GM18870 (cell line): ENCODE data around the gene RPL18.

Source experiments
- ATAC-seq: cut with Tn5 transposase; IDR thresholded peaks from one replicate; pipeline ENCODE4 v1.9.1; 2021; ENCODE audit warnings: moderate library complexity; ENCODE audit not compliant: unreplicated experiment

The RPL18 gene

DNA sequence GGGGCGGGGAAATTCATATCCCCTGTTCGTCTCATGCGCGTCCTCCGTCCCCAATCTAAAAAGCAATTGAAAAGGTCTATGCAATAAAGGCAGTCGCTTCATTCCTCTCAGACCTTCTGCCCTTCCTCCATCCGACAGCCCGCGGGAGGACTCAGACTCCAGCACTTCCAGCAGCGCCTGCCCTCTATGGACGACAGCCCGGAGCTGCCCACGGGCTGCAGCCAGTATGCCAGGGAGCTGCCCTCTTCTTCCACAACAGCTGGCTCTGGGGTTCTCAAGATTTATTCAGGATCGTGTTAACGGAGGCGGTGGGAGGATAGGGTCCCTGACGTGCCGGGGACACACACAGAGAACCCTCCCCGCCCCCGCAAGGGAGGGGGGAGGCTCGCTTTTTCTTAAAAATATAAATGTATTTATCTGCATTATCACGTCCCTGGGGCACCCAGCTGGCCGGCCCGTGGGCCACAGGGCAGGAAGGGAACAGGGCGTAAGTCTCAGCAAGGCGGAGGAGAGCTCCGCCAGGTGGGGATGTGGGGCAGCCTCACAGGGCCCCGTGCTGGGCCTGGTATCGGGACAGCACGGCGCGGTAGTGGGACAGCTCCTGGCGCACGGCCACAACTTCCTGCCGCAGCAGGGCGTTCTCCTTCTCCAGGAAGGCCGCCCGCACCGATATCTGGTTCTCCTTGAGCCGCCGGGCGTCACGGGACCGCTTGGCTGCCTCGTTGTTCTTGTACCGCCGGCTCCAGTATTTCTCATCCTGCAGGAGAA is 11.5 kb upstream of the RPL18 start:
- no peak for ATAC-seq

DNA sequence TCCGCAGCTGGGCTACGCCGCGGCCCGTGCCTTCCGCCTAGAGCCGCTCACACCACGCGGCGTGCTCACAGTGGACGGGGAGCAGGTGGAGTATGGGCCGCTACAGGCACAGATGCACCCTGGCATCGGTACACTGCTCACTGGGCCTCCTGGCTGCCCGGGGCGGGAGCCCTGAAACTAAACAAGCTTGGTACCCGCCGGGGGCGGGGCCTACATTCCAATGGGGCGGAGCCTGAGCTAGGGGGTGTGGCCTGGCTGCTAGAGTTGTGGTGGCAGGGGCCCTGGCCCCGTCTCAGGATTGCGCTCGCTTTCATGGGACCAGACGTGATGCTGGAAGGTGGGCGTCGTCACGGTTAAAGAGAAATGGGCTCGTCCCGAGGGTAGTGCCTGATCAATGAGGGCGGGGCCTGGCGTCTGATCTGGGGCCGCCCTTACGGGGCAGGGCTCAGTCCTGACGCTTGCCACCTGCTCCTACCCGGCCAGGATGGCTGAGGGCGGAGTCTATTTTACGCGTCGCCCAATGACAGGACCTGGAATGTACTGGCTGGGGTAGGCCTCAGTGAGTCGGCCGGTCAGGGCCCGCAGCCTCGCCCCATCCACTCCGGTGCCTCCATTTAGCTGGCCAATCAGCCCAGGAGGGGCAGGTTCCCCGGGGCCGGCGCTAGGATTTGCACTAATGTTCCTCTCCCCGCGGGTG is 10.8 kb upstream of the RPL18 start:
- ATAC-seq: no peak

DNA sequence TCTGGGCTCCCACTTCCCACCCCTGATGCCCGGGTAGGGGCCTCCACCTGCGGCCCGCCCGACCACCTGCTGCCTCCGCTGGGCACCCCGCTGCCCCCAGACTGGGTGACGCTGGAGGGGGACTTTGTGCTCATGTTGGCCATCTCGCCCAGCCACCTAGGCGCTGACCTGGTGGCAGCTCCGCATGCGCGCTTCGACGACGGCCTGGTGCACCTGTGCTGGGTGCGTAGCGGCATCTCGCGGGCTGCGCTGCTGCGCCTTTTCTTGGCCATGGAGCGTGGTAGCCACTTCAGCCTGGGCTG is 10.3 kb upstream of the RPL18 start:
- ATAC-seq: no peak

DNA sequence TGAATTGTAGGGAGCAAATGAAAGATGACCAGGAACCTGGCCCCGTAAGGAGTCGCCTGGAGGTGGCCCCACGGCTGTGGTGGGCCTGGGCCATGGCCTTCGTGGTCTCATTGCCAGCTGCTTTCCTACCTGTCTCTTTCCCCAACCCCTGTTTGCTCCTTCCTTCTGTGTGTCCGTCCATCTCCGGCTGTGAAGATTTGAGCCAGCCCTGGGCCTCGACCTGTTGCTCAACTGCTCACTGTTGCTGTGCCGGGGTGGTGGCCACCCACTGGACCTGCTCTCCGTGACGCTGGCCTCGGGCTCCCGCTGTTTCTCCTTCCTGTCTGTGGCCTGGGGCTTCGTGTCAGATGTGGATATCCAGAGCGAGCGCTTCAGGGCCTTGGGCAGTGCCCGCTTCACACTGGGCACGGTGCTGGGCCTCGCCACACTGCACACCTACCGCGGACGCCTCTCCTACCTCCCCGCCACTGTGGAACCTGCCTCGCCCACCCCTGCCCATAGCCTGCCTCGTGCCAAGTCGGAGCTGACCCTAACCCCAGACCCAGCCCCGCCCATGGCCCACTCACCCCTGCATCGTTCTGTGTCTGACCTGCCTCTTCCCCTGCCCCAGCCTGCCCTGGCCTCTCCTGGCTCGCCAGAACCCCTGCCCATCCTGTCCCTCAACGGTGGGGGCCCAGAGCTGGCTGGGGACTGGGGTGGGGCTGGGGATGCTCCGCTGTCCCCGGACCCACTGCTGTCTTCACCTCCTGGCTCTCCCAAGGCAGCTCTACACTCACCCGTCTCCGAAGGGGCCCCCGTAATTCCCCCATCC is 9.7 kb upstream of the RPL18 start:
- ATAC-seq: no peak

DNA sequence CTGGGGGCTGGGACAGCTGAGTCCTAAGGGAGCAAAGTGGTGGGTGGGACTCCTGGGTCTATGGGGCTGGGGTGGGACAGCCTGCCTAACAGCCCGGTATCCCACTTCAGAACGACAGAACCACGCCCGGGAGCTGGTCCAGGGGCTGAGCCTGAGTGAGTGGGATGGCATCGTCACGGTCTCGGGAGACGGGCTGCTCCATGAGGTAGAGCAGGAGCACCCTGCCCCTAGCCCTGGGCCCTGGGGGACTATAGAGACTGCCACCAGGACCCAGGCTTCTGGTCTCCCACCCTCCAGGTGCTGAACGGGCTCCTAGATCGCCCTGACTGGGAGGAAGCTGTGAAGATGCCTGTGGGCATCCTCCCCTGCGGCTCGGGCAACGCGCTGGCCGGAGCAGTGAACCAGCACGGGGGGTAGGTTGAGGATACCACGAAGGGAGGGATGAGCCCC is 8.9 kb upstream of the RPL18 start:
- ATAC-seq: no peak

DNA sequence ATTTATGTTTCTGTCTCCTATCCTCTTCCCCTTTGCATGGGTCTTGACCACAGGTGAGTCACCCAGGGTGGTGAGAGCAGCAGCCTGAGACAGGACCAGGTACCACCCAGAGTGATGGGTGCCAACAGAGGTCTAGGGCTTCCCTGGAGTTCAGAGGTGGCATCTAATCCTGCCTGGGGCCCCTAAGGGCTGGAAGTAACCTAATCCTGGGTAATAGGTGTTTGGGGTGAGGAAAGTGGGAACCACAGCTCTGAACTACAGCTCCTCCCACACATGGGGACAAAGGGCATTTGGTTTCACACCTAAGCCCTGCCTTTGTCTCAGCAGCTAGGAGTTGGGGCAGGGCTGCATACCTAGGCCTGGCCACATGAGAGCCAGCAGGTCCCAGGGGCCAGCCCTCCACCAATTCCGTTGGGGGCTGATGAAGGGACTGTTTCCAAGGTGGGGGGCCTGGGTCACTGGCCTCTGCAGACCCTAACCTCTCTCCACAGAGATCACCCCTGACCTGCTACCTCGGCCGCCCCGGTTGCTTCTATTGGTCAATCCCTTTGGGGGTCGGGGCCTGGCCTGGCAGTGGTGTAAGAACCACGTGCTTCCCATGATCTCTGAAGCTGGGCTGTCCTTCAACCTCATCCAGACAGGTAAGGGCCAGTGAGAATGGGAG is 8.4 kb upstream of the RPL18 start:
- ATAC-seq: no peak

DNA sequence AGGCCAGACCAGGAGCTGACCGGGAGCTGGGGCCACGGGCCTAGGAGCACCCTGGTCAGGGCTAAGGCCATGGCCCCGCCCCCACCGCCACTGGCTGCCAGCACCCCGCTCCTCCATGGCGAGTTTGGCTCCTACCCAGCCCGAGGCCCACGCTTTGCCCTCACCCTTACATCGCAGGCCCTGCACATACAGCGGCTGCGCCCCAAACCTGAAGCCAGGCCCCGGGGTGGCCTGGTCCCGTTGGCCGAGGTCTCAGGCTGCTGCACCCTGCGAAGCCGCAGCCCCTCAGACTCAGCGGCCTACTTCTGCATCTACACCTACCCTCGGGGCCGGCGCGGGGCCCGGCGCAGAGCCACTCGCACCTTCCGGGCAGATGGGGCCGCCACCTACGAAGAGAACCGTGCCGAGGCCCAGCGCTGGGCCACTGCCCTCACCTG is 6.9 kb upstream of the RPL18 start:
- no peak for ATAC-seq

DNA sequence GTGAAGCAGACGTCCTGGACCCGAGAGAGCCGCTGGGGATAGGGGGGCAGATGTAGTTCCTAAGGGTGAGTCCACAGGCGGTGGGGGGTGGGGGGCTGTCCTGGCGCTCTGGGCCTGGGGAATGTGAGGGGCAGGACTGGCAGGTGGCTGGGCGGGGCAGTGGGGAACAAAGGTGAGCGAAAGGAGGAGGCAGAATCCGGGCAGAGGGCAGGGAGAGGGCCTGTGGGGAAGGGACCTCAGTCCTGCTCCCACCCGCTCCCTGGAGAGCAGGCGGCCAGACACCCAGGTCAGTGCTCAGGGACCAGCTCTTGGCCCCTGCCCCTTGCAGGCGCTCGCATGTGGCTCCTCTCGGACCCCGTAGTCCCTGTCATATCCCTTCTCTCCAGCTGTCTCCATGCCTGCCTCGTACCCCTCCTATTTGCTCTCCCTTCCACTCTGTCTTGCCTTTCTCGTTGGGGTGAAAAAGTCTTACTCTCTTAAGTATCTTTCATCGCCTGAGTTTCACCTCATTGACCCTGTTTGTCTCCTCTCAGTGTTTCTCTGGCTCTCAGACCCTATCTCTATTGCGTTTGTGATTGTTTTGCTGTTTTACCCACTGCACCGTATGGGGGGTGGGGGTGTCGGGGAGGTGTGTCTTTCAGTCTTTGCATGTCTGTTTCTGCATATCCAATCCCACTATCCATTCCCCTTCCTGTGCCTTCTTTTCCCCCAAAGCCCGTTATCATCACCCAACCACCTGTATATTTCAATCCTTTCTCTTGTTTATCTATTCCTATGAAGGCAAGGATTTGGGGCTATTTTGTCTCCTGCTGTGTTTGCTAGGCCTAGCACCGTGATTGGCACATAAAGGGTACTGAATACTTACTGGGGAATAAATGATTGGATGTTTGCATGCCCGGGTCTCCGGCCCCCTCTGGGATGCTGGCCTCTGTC is 6.1 kb upstream of the RPL18 start:
- ATAC-seq: no peak

DNA sequence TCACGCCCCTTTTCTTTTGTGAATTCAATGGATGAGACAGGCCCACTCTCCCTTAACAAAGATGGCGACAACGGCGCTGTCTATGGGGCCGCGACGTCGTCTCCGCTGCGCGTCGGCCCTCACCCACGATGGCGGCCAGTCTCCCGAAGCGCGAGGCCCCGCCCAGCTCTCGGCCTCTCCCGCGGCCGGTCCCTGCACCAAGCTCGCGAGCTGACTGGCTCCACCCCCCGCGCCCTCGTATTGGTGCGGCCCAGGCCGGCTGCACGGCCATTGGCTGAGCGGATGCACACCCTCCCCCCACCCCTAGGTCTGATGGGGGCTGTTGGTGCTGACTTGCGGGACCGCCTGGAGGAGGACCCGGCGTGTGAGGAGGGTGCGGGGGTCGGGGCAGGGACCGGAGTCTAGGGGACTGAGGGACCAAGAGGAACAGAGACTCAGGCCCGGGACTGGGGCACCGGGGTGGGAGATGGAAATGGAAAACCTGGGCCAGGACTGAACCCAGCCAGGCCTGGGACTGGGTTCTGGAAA is 5.2 kb upstream of the RPL18 start:
- no peak for ATAC-seq

DNA sequence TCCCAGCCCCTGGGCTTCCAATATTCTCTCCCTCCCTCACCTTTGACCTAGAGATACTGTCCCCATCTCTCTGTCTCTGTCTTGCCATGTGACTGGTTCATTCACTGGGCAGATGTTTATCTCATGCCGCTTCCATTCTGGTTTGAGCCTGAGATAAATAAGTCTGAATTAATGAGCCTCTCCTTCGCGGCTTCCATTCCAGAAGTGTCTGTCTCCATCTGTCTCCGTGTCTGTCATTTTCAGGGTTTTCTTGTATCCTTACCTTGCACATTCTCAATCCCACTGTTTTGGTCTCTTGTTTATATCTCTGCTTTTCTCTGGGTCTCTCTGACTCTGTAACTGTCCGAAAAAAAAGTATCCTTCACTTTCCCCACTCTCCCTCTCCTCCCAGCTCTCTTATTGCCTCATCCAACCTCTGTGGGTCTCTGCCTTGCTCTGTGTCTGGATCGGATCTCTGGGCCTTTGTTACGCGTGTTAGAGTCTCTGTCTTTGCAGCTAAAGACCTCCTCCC is 4.6 kb upstream of the RPL18 start:
- ATAC-seq: no peak

DNA sequence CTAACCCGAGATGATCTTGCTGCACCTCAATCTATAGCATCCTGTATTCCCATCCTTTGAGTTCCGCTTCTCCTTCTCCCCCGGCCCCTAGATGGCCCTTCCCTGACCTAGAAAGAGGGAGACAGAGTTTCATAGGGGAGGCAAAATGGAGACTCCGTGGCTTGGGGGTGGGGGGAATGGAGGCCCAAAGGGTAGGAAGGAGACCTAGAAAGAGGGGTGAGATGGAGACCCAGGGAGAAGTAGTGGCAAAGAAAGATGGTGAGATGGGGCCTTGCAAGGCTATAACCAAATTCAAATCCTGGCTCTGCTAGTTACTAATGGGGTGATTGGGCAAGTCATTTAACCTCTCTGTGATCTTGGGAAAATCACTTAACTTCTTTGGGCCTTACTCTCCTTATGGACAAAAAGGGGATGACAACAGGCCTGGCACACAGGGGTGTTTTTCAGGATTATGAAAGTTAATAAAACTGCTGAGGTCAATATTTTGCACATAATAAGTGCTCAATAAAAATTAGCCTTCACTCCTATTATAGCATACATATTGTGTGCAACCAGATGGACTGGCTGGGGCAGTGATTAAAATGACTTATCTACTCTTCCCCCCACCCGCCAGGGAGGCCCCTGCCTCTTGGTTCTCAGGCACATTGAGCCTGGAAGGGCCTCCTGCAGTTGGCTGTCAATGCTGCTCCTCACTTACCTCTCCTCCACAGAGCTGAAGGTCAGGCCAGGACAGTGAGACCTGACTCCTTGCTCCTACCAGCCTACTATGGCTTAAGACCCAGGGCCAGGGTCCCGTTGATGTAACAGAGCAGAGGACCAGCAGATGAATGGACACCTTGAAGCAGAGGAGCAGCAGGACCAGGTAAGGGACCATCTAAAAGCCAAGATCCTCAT is 961 bp upstream of the RPL18 start:
- ATAC-seq: no peak

DNA sequence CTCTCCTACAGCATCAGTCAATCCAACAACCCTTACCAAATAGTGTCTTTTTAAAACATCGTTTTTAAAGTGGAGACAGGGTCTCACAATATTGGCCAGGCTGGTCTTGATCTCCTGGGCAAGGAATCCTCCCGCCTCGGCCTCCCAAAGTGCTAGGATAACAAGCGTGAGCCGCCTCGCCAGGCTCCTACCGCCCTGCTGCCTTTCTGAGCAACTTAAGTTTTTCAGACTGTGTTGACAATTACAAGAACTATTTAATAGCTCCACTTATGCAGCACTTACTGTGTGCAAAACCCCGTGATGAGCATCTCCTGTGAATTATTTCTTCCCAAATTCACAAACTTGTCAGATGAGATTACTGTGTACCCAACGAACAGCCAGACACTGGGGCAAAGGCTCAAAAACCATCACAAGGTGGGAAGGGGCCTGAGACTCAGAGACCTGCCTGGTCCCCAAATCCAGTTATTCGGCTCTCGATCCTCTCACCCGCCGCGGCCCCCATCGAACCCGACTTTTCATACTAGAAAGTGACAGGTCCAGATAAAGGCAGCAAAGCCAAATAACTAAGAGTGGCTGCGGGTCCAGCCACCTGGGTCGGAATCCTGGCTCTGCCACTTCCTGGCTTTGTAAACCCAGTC is 581 bp downstream of the RPL18 start:
- ATAC-seq: no peak

DNA sequence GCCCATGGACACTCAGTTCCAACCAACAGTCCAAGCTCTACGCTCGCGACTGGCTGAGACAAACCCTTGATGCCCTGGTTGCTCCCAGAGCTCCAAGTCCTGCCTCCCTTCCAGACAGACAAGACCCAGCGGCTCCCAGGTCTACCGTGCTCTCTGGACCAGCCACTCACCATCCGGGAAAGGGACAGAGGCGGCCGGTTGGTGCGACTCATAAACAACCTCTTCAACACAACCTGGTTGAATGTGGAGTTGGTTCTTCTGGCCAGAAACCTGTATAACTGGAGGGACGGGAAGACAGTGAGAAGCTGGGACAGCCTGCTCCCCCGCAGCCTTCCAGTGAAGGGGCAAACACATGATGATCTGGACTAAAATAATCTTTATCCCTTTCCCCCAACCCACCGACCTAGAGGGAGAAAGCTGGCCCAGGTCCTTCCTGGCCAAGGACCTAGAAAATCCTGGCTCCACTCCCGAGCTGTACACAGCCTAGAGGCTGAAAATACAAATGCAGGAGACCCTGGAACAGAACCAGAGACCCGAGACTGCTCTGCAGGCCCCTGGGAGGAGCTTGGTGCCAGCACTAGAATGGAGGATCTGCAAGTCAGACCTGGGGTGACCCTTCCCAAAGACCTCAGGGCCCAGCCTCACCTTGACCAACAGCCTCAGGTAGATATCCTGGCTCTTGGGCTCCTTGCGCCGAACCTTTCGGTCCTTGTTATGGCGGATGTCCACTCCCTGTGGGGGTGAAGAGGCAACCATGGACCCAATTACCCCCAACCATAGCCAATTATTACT is 1.6 kb downstream of the RPL18 start:
- ATAC-seq: no peak

DNA sequence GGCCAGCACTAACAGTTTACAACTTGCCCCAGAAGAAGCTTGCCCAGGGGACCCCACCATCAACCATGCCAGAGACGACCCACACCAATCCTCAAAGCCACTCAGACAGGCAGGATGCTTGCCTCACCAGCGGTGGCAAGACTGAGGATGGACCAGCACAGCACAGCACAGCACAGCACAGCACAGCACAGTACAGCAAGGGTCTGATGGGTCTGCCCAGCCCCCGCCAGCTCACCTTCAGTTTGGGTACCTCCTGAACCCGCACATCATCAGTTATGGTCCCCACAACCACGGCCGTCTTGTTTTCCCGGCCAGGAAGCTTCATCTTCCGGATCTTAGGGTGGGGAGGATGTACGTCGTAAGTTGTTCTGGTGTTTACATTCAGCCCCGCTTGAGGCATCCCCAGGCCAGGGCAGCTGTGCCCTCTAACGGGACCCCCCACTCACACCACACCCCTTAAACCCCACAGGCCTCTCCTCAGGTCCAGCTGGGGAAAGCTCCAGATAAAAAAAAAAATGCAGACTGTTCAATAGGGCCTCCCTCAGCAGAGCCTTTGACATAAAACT is 2.4 kb downstream of the RPL18 start:
- no peak for ATAC-seq

DNA sequence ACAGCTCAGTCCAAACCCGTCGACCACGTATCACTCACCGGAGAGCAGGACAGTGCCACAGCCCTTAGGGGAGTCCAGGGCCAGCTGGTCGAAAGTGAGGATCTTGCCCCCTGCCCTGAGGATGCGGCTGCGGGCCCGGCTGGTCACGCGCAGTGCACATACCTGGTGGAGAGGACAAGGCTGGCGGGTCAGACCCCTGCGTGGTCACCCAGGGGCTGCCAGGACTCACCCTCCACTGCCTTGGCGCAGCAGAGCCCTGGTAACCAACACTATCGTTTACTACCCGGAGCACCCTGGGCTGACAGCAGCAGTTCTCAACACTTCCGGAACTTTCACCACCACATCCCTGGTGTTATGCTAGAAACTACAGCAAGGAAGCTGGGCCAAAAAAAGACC is 2.9 kb downstream of the RPL18 start:
- no peak for ATAC-seq

DNA sequence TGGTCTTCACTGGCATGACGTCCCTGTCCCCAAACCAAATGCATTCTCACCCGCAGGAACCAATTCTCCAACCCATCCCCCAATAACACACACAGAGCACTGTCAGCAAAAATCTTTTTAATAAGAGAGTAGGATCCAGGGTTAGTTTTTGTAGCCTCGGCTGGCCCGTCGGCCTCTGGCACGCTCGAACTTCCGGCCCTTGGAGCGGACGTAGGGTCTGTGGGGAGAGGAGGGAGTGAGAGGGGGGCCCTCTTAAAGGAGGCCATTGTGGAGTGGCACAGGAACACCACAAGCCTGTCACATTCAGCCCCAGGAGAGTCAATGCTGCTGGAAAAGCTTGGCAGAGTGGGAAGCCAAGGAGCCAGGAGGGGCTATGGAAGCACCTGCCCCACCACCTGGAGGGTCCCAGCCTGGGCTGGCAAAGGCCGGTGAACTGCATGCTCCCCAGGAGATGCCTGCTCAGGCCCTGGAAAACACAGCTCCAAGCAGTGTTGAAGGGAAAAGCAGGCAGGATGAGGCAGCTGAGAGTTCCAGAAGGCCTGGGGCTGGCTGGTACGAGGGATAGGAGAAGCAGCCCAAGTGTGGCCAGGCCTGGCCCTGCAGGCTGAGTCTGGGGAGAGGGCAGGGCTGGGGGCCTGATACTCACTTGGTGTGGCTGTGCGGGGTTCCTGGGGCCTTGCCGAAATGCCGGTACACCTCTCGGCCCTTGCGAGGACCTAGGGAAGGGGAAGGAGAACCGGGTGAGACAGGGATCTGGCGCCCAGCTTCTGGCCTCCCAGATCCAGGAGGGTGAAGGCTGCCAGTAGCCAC is 3.5 kb downstream of the RPL18 start:
- no peak for ATAC-seq
